SHP77 (cell line): ENCODE measurements around the gene ADAMTS18.

ENCODE experiments used
- DNase-seq, 2 experiments: peaks; one replicate each; lab custom pipeline; 2025; lab: John Stamatoyannopoulos, UW

Gene ADAMTS18

DNA sequence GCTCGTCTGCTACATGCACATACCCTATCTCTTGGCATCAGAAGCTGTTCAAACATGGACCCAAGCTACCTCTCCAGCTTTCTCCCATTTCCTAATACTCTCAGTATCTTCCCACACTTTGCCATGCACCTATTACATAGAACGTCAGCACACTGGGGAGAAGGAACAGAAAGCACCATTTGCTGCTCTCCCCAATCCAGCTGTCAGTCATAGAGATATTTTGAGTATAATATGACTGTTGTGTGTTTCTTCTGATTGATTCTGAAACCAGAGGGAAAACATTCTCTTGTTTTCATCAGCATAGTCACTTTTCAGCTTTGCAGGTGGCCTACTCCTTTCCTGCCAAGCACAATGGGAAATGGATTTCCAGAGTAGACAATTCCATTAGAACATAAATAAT, 107.1 kb downstream of the ADAMTS18 start:
- no peak for DNase-seq

DNA sequence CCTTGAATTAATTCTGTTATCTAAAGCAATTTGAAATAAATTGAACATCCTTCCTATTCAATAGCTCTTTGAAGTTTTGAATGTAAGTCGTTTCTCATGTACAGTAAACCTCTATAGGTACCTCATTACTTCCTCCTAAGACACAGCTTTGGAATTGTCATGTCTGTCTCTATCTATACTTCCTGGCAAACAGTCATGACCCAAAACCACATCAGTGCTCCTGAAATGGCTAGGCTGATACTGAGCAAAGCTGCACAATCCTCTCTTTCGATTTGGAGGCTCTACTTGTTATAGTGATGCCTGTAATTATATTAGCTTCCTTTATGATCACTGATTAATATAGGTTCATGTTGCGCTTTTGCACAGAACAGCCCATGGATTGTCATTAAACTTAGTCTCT, 110.1 kb downstream of the ADAMTS18 start:
- DNase-seq = no peak

DNA sequence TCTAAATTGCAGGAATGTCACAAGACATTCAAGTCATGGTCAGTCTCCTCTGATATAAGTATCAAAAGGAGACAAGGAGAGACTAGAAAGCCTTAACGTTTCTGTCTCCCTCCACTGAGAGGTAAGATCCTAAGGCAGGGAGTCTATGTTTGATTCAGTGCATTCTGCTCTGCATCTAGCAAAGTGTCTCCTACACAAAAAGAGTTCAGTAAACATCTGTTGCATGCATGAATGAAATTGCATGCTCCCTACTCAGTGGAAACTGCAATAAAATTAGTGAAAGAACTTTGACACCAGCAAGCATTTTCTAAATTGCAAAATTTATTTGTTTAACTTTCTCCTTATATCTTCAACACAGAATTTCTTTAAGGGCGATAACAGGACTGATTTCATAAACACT, 111.1 kb downstream of the ADAMTS18 start:
- no peak for DNase-seq

DNA sequence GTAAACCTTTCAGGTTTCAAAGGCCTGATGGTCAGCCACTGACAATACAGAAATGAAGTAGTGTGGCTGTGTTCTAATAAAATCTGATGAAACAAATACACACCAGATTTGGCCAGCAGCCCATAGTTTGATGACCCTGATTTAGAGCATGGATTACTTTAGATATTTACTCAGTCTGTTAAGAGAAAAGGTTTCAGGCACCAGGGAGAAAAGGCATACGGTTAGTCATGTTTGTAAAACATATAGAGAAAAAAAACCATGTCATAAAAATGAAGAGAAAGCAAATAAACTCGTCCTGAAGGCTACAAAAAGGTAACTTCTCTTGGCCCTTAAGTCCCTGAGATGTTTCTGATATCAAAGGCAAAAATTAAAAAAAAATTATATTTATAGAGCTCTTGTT, 112.1 kb downstream of the ADAMTS18 start:
- peak; percentile 62 to 76 for DNase-seq

DNA sequence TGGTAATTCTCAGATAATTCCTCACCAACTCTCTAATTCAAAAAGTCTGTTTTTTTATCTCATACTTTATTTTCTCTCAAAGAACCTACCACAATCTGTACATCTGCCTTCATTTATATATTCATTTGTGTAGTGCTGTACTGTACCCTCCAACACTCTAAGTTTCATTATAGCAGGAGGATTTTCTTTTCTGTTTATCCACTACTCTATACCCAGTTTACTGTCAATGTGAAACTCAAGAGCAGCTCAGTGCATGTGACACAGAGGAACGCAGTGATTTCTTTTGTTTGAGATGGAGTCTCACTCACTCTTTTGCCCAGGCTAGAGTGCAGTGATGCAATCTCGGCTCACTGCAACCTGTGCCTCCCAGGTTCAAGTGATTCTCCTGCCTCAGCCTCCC, 117.8 kb downstream of the ADAMTS18 start:
- no peak for DNase-seq

DNA sequence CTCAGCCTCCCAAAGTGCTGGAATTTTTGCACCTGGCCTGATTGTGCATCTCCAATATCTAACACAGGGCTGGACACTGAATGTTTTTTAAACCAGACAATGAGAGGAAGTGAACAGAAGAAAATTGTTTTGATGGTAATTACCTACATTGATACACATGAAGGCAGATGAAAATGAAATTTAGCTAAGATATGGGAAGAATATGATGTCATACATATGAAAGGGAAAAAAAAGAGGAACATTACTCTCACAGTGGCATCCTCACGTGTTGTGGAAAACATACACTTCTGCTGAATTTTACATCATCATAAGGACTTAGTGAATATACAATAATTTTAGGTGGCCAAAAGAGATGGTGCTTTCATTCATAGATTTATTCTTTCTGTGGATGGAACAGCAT, 124.0 kb downstream of the ADAMTS18 start:
- DNase-seq = no peak

DNA sequence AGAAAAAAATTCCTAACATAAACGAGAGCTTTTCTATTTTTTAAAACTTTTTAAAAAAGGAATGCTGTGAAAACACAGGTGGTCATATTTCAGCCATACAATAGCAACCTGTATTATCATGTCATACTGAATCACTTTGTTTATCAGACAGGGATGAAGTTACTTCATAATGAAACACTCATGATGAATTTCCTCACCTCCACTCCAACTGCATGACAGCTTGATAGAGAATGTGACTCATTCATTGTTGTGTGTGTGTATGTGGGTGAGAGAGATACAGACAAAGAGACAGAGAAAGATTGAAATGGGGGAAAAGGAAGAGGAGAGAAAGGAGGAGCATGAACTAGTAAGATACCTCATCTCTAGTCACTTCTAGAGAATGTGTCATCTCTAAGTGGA, 126.7 kb downstream of the ADAMTS18 start:
- DNase-seq = no peak

DNA sequence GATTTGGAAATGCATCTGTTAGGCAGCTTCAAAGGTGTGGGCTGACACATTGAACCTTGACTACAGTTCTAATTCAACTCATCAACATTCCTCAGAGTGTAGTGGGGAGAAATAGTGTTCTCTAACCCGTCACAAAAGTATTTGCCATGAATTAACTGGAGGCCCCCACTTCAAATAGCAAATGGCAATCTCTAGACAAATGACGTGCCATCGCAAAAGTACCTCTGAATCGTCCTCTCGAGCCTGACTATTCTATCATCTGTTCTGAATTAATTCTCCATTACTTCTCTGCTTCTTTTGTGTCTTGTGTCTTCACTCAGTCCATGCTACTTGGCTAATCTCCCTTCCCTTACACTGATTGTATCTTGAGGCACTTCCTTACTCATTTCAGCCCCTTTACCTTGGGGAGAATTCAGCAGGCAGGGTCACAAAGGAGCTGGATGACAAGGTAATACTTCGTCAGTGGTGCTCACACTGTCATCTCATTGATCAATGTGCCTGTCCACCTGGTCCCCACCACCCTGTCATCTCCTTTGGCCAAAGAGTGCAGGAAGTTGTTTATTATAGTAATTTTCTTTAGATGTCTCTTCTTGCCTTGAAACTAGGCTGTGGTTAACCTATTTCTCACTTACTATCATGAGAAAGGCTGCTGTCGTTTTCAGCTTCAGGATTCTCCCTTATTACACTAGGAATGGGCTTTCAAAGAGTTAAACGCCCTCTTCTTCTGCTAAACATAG, 127.2 kb downstream of the ADAMTS18 start:
- no peak for DNase-seq

DNA sequence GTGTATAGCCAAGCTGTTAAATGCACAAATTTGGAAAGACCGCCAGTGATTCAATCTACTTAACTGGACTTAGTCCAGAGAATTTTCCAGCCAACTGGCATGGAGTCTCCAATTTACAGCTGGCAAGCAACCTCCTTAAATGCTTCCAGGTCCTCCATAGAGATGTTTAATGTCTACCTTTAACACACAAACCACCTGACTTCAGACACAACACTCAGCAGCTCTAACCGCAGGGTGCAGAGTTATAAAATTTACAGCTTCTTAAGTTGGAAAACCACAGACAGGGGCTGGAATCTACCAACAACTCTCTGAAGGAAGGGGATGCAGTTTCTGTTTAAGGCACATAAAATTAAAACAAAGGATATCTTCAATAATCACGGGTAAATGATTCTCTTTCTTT, 128.8 kb downstream of the ADAMTS18 start:
- DNase-seq = no peak

DNA sequence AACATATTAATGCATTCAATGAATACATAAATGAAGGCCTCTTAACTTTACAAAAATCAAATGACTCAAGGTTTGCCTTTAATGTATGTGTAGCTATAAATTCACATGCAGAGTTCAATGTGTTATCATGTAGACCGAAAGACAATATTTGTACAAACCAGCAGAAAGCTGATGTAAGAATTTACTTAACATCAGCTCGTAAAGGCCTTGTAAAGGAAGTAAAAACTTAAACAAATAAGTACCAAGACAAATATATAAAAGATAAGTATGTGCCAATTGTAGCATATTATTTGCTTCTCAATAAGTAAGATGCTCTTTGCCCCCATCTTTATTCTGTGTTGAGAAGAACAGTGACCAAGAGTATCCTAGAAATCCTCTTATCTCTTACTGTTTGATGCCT, 130.0 kb downstream of the ADAMTS18 start:
- DNase-seq = no peak

DNA sequence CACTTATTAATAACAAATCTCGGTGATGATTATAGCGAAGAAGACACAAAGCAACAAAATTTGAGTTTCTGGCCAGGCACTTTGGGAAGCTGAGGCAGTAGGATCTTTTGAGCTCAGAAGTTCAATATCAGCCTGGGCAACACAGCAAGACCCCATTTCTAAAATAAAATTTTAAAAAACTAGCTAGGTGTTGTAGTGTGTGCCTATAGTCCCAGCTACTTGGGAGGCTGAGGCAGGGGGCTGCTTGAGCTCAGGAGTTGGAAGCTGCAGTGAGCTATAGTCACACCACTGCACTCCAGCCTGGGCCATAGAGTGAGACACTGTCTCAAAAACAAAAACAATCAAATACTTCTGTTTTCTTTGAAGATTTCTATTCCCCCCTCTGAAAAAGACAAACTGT, 130.7 kb downstream of the ADAMTS18 start:
- no peak for DNase-seq

DNA sequence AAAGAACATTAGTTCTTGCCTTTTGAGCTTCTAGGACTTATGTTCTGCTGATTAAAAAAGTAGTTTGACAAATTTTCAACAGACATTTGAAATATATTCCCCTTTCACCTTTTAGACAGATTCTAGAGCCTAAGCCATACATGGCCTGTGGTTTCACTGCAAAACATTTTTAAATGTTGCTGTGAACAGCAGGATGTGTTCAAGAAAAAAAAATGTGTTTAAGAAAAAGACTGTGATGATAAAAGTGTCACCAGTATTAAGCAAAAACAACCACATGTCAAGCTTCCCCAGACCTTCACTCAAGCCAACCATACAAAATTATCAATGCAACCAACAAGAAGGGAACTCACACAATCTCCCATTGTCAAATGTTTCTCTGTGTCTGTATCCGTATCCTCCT, 132.2 kb downstream of the ADAMTS18 start:
- no peak for DNase-seq

DNA sequence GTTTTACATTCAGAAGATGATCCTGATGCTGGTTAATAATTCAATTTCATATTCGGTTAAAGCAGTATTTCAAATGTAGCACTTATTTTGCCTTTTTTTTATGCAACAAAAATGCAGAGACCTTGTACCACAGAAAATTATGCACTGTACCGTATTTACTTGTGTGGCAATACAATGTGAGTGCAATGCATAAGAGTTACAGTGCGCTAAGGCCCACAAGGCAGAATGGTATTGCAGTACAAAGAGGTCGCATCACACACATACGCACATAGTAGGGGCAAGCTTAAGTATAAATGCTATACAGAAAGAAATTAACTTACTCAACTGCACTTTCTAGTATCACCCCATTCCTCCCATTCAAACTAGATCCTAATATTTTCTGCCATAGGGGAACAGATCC, 132.6 kb downstream of the ADAMTS18 start:
- DNase-seq = no peak

DNA sequence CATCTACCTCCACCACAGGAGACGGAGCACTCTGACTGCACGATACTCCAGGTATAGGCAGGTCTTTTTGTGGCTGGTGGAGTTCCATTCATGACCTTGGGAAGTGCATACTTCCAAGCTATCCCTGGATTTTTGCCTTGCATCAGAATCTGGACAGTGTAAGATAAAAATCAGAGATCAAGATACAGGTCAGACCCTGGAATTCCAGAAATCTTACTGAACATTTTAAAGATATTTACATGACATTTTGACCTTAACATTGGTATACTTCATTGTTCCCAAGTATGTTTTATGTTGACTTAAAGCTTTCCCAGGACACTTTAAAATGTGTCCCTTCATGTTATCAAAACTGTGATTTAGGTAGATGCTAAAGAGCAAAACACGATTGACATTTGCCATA, 134.6 kb downstream of the ADAMTS18 start:
- DNase-seq = no peak

DNA sequence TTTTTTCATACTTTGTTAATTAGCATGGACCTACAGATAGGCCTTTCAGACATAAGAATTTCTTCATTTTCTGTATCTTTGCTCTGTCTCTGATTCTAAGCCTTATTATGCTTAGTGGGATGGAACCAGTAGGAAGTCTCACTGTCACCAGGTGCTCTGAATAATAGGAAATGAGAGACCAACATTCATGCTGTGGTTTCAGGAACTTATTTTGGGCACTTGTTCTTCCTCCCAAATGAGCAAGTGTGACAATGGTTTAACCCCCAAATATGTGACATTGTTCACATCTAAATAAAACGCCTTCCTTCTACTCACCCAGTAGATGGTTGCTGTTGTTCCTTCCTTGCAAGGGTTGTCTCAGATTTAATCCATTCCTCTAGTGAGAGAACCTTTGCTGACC, 135.4 kb downstream of the ADAMTS18 start:
- DNase-seq = no peak

DNA sequence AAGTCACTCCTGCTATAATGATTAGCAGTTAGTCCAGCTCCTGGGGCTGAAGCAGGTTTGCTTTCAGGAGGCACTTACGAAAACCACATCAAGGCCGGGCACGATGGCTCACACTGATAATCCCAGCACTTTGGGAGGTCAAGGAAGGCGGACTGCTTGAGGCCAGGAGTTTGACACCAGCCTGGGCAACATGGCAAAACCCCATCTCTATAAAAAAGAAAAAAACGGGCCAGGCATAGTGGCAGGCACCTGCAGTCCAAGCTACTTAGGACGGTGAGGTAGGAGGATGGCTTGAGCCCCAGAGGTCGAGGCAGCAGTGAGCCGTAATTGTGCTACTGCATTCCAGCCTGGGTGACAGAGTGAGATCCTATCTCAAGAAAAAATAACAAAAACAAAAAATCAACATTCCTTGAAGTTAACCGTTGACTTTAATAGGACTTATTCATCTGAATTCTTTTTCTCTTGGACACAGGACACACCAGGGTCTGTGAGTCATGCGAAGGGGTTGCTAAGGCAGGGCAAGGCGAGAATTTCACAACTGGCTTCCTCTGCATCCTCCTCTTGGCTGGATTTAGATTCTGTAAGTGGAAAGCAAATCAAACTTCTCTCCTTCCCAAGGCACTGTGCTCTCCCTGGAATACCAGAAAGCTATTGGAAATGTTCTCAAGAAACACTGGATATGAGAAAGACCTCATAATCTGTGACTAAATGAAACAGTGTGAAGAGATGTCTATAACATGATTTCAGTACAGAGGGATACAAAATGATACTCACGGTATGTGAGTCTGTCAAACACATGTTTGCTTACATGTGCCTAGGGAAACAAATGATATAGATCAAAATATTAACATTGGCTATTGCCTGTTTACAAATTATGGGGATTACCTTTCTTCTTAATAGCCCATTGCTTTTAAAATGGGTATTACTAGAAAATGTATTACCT, 136.1 kb downstream of the ADAMTS18 start:
- no peak for DNase-seq

DNA sequence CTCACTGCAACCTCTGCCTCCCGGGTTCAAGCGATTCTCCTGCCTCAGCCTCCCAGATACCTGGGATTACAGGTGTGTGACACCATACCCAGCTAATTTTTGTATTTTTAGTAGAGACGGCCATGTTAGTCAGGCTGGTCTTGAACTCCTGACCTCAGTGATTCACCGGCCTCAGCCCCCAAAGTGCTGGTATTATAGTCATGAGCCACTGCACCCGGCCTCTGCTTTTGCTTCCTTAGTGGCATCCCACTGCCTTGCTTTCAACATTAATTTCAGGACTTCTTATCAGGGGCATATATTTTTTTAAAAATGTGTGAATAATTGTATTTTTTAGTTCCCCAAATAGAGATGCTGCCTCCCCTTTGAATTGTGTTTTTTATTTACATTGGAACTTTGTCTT, 136.8 kb downstream of the ADAMTS18 start:
- no peak for DNase-seq

DNA sequence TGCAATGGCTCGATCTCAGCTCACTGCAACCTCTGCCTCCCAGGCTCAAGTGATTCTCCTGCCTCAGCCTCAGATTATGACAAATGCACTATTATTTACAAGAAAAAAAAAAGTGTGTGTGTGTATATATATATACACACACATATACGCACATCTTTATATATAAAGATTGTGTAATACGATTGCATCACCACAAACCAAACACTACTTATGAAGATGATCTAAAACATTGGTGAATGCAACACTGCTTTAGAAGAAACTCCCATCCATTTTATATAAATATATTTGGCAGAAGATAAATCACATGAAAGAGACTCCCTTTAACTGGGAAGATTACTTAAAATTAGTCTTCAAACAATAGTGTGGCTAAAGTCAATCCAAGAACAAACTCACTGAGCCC, 138.9 kb downstream of the ADAMTS18 start:
- no peak for DNase-seq

DNA sequence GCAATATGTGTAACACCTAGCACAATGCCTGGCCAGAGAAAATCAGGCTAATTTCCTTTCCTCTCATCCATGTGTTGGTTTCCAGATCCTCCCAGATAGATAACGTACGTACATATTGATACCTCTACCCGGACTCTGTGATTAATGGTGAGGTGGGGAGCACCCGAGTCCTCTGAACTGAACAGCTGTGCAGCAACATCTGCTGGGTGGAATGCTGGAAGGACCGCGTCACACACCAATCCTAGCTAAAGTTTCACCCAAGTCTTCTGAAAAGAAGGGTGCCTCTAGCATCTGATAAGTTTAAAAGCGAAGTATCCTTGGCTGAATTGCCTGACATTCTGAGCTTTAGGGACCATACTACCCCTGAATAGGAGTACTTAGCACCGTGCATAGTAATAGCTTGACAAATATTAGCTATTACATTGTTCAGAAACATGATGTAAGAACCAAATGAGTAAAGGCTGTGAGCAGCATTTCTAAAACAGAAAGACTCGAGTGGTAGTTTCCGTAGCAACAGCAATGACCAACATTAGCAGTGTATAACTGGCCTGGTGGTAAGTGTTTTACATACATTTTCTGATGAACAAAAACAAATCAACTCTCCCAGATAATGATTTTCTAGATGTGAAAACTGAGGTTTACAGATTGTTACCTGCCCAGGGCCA, 144.3 kb downstream of the ADAMTS18 start:
- no peak for DNase-seq

DNA sequence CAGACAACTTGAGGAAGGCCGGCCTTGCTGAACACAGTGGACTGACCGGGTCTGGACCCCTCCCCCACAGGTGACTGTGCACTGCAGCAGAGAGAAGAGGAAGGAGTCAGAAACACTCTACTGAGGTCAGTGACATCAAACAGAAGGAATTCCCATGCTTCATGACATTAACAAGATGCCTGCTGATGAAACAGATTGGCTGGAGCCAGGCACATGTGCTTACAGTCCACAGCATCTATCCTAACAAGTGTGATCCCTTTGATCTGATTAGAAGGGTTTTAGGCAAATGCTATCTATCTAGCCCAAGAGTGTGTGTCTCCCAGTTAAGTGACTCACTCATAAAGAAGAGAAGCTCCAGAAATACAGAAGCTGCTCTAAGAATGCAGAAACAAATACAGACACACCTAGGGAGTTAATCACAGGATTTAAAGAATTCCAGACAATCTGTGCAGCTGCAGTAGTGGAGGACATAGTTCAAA, 145.5 kb downstream of the ADAMTS18 start:
- DNase-seq = no peak

DNA sequence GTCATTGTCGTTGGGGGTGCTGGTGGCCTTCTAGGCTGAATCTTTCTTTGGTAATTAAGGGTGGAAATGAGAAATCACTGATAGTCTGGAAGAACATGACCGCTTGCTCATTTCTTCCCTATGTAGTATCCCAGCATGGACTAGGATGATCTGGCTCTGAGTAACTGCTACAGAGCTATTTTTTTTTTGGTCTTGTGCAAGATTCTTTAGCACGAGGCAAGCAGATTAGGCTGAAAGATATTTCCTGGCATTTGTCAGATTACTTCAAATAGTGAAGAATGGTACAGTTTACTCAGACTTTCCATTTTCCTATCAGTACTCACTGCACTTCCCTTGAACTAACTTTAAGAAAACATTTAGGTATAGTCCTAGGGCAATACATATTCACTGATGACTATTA, 146.6 kb downstream of the ADAMTS18 start:
- DNase-seq = no peak

DNA sequence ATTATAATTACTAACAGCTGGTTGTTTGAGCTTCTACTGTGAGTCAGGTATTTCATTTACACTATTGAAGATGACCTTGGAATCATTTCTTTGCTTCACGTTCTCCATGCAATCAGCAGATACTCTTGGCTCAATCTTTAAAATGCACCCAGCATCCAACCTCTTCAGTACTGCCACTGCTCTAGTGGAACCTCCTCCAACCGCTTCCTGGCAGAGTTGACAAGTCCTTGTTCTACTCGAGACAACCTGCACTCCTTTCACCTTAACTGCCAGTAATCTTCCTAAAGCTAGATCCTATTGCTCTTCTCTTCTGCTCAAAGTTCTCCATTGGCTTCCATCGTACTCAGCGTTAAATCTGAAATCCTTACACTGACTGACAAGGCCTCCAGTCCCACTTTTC, 149.2 kb downstream of the ADAMTS18 start:
- DNase-seq = no peak

DNA sequence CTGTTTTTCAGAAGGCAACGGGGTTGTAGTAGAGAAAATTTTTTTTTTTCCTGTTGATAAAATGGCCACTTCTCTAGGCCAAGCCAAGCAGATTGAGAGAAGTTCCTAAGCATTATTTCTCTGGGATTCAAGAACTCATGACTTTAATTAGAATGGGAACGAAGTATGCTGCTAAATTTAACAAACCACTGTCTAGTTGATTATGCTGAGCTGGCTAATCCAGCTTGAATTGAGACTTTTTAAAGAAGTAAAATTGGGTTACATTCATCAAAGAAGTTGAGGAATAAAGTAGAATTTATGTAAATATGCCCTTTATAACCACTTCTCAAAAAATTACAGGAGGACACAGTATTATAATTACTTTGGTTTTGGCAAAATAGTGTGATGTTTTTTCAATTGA, 152.5 kb downstream of the ADAMTS18 start:
- DNase-seq = no peak
